Measurements from ENCODE around the gene MYLK4.
A peak's percentile ranks its signal among the peaks of the same experiment; 100 is the strongest.

MYLK4 gene

DNA sequence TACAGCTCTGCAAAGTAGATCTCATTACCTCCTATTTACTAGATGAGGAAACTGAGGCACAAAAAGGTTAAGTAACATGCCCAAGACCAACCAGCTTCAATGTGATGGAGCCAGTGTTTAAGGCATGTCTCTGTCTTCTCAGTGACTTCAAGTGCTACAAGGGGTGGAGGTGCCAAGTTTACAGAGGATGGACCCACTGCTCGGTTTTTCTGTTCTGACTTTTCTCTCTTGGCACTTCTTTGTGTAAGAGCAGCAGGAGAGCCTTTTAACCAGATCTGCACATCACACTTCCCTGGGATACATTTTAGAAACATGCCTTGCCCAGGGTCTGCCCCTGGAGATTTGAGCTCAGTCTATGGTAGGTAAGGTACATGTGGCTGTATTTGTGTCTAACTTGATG, 24.3 kb upstream of the MYLK4 start:
- H3K9ac ChIP-seq (ENCODE audit: low read depth, low read length, poor library complexity, severe bottlenecking) = no peak overlapping the region
- H3K27me3 ChIP-seq (ENCODE audit: insufficient read depth, low read length, poor library complexity, severe bottlenecking) = no peaks in the 10 kb centered on the region
- no peaks in the 10 kb centered on the region for H3F3A ChIP-seq (ENCODE audit: low read depth)
- H3K4me2 ChIP-seq (ENCODE audit: low read depth, low read length, poor library complexity, severe bottlenecking) = peak overlapping the region; percentile 84
- H4K20me1 ChIP-seq (ENCODE audit: insufficient read depth, low read length, poor library complexity, severe bottlenecking) = peaks cover 57% of the 10 kb centered on the region
- H3K4me3 ChIP-seq (ENCODE audit: low read length, poor library complexity, severe bottlenecking) = peak overlapping the region; percentile 6
- H3K9me2 ChIP-seq (replicated peaks; ENCODE audit: low read depth, low read length) = no peaks in the 10 kb centered on the region
- peaks cover 58% of the 10 kb centered on the region; the same call in 1 of the 2 replicates for H3K36me3 ChIP-seq (ENCODE audit: insufficient read depth, low read length)
- no peak for TF ChIP-seq EZH2phosphoT487 (IDR thresholded peaks at IDR 0.05; ENCODE audit: borderline replicate concordance)
- no peaks in the 10 kb centered on the region for H3K9me3 ChIP-seq (ENCODE audit: insufficient read depth, low read depth, low read length)
- peaks cover 57% of the 10 kb centered on the region for H3K4me1 ChIP-seq (ENCODE audit: insufficient read depth, low read length, poor library complexity, severe bottlenecking)
- peaks cover 99% of the 10 kb centered on the region for H3K79me2 ChIP-seq (ENCODE audit: insufficient read depth, low read length)
- H2AFZ ChIP-seq (ENCODE audit: low read length) = no peak overlapping the region

DNA sequence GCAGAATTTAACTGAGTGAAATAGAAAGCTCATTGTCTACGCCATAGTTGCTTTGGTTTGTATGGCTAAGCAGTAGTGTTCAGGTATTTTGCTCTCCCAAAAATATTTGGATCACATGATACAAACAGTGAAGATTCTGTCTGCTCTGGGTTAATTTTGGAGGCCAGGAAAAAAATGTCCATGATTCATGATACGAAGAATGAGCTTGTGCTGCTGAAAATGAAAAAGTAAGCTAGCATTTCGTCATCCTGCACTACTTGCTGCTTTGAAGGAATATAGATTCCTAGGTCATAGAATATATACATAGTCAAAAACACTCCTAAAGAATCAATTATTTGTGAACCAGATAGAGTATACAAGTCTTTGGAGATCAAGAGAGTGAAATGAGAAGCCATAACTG, 22.7 kb upstream of the MYLK4 start:
- H3K9ac ChIP-seq (ENCODE audit: low read depth, low read length, poor library complexity, severe bottlenecking) = peak overlapping the region; percentile 17
- H4K20me1 ChIP-seq (ENCODE audit: insufficient read depth, low read length, poor library complexity, severe bottlenecking) = peaks cover 72% of the 10 kb centered on the region
- peaks cover 73% of the 10 kb centered on the region for H3K4me1 ChIP-seq (ENCODE audit: insufficient read depth, low read length, poor library complexity, severe bottlenecking)
- no peak for TF ChIP-seq EZH2phosphoT487 (IDR thresholded peaks at IDR 0.05; ENCODE audit: borderline replicate concordance)
- TF ChIP-seq, protein P1, sequence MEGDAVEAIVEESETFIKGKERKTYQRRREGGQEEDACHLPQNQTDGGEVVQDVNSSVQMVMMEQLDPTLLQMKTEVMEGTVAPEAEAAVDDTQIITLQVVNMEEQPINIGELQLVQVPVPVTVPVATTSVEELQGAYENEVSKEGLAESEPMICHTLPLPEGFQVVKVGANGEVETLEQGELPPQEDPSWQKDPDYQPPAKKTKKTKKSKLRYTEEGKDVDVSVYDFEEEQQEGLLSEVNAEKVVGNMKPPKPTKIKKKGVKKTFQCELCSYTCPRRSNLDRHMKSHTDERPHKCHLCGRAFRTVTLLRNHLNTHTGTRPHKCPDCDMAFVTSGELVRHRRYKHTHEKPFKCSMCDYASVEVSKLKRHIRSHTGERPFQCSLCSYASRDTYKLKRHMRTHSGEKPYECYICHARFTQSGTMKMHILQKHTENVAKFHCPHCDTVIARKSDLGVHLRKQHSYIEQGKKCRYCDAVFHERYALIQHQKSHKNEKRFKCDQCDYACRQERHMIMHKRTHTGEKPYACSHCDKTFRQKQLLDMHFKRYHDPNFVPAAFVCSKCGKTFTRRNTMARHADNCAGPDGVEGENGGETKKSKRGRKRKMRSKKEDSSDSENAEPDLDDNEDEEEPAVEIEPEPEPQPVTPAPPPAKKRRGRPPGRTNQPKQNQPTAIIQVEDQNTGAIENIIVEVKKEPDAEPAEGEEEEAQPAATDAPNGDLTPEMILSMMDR (conservative IDR thresholded peaks at IDR 0.05; ENCODE audit: low read length) = no peak
- H3K79me2 ChIP-seq (ENCODE audit: insufficient read depth, low read length) = peaks cover 99% of the 10 kb centered on the region
- H3K9me3 ChIP-seq (ENCODE audit: insufficient read depth, low read depth, low read length) = no peaks in the 10 kb centered on the region
- H3K27me3 ChIP-seq (ENCODE audit: insufficient read depth, low read length, poor library complexity, severe bottlenecking) = no peaks in the 10 kb centered on the region
- no peaks in the 10 kb centered on the region for H3F3A ChIP-seq (ENCODE audit: low read depth)
- peak overlapping the region; percentile 84 for H3K4me2 ChIP-seq (ENCODE audit: low read depth, low read length, poor library complexity, severe bottlenecking)
- no peaks in the 10 kb centered on the region for H3K9me2 ChIP-seq (replicated peaks; ENCODE audit: low read depth, low read length)
- peak overlapping the region; percentile 98 for H3K4me3 ChIP-seq (ENCODE audit: low read length, poor library complexity, severe bottlenecking)
- peaks cover 43% of the 10 kb centered on the region; the same call in 1 of the 2 replicates for H3K36me3 ChIP-seq (ENCODE audit: insufficient read depth, low read length)
- no peak overlapping the region for H2AFZ ChIP-seq (ENCODE audit: low read length)

DNA sequence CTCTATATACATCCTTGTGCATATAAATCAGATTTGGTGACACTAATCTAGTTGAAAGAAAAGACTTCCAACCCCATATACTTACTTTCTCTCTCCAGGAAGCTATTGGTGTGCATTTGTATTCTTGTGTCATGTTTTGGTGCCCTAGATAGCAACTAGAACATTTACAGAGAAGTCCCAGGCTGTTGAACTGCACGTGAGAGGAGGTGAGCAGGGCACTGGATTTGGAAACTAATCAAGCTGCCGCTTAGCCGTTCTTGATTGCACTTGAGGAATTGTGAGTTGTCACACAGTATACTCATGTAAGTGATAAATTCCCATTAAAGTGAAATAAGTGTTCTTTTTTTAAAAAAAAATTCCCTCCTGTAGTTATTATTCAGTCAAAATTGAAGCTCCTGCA, 22.1 kb upstream of the MYLK4 start:
- Histone ChIP-seq H3K27me3 (ENCODE audit: insufficient read depth, low read length, poor library complexity, severe bottlenecking) (no peaks in the 10 kb centered on the region), H2AFZ (ENCODE audit: low read length) (no peak overlapping the region), H3K9ac (ENCODE audit: low read depth, low read length, poor library complexity, severe bottlenecking) (peak overlapping the region; percentile 81), H4K20me1 (ENCODE audit: insufficient read depth, low read length, poor library complexity, severe bottlenecking) (peaks cover 78% of the 10 kb centered on the region), H3K9me2 (replicated peaks; ENCODE audit: low read depth, low read length) (no peaks in the 10 kb centered on the region), H3K4me2 (ENCODE audit: low read depth, low read length, poor library complexity, severe bottlenecking) (peak overlapping the region; percentile 84), H3K79me2 (ENCODE audit: insufficient read depth, low read length) (peaks cover 99% of the 10 kb centered on the region), H3K36me3 (ENCODE audit: insufficient read depth, low read length) (peaks cover 37% of the 10 kb centered on the region; the same call in 1 of the 2 replicates), H3K9me3 (ENCODE audit: insufficient read depth, low read depth, low read length) (no peaks in the 10 kb centered on the region), H3F3A (ENCODE audit: low read depth) (no peaks in the 10 kb centered on the region), H3K4me3 (ENCODE audit: low read length, poor library complexity, severe bottlenecking) (peak overlapping the region; percentile 98), H3K4me1 (ENCODE audit: insufficient read depth, low read length, poor library complexity, severe bottlenecking) (peaks cover 78% of the 10 kb centered on the region)
- TF ChIP-seq EZH2phosphoT487 (IDR thresholded peaks at IDR 0.05; ENCODE audit: borderline replicate concordance) = no peak
- TF ChIP-seq, protein P1 (conservative IDR thresholded peaks at IDR 0.05; ENCODE audit: low read length) = no peak

DNA sequence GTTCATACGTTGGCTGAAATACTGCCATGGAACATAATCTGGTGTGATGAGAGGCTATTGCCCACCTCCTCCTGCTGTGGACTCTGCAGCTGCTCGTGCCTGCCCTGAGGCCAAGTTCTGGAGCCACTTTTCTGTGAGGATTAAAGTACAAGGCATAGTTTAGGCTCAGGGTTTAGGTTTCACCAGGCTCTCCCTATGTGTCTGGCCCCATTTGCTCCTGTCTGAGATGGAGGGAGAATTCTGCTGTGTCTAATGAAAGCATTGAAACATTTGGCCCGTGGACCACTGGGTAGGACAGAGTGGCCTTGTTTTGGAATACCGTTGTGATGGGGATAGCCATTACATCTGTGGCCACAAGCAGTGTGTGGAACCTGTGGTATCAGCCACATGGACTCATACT, 20.4 kb upstream of the MYLK4 start:
- Histone ChIP-seq H3K9me2 (replicated peaks; ENCODE audit: low read depth, low read length) (no peaks in the 10 kb centered on the region), H3K4me1 (ENCODE audit: insufficient read depth, low read length, poor library complexity, severe bottlenecking) (peaks cover 81% of the 10 kb centered on the region), H3K4me3 (ENCODE audit: low read length, poor library complexity, severe bottlenecking) (peak overlapping the region; percentile 98), H3K27me3 (ENCODE audit: insufficient read depth, low read length, poor library complexity, severe bottlenecking) (no peaks in the 10 kb centered on the region), H4K20me1 (ENCODE audit: insufficient read depth, low read length, poor library complexity, severe bottlenecking) (peaks cover 90% of the 10 kb centered on the region), H3K36me3 (ENCODE audit: insufficient read depth, low read length) (peaks cover 33% of the 10 kb centered on the region; the same call in 1 of the 2 replicates), H3K9ac (ENCODE audit: low read depth, low read length, poor library complexity, severe bottlenecking) (peak overlapping the region; percentile 81), H3K9me3 (ENCODE audit: insufficient read depth, low read depth, low read length) (no peaks in the 10 kb centered on the region), H3K79me2 (ENCODE audit: insufficient read depth, low read length) (peaks cover 99% of the 10 kb centered on the region), H3K4me2 (ENCODE audit: low read depth, low read length, poor library complexity, severe bottlenecking) (peak overlapping the region; percentile 84), H3F3A (ENCODE audit: low read depth) (no peaks in the 10 kb centered on the region), H2AFZ (ENCODE audit: low read length) (no peak overlapping the region)
- no peak for TF ChIP-seq EZH2phosphoT487 (IDR thresholded peaks at IDR 0.05; ENCODE audit: borderline replicate concordance)
- TF ChIP-seq, protein P1 (conservative IDR thresholded peaks at IDR 0.05; ENCODE audit: low read length) = no peak

Measured in Loucy (cell line).